SU-DHL-6 (cell line): ENCODE data around the gene ACAD11.

ENCODE experiments used
- EZH2phosphoT487 ChIP-seq: fragments of 200-600 bp; sonication (generic), shearing (Covaris generic); conservative IDR thresholded peaks from 2 replicates; pipeline ENCODE4 v1.6.1; 2018; ENCODE audit warnings: mild to moderate bottlenecking, antibody characterized with exemption, low read length, moderate library complexity, mixed read lengths
- TF ChIP-seq, protein P1 (sequence below): fragments of 200-600 bp; sonication (generic); IDR thresholded peaks from one replicate; pipeline ENCODE4 v1.5.1; 2017; ENCODE audit warnings: antibody characterized with exemption, mild to moderate bottlenecking, low read length, moderate library complexity; ENCODE audit not compliant: insufficient read depth, poor library complexity, severe bottlenecking

DNA sequence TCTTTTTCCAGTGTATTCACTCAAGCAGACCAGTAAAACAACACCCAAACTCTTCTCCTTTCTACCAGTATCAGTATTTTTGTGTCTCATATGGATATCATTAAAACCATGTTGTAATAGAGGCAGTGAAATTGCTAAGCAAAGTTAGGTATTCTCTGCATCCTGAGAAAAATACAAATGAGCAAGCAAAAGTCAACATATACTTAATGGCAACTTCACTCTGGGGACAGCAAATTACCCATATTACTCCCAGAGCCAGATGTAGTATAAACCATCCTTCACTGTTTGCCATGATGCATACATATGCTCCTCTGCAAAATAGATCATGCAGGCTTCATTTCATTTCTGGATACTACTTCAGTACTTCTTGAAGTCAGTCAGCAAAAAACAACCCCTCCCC lies 22.6 kb upstream of the ACAD11 start:
- TF ChIP-seq, protein P1, sequence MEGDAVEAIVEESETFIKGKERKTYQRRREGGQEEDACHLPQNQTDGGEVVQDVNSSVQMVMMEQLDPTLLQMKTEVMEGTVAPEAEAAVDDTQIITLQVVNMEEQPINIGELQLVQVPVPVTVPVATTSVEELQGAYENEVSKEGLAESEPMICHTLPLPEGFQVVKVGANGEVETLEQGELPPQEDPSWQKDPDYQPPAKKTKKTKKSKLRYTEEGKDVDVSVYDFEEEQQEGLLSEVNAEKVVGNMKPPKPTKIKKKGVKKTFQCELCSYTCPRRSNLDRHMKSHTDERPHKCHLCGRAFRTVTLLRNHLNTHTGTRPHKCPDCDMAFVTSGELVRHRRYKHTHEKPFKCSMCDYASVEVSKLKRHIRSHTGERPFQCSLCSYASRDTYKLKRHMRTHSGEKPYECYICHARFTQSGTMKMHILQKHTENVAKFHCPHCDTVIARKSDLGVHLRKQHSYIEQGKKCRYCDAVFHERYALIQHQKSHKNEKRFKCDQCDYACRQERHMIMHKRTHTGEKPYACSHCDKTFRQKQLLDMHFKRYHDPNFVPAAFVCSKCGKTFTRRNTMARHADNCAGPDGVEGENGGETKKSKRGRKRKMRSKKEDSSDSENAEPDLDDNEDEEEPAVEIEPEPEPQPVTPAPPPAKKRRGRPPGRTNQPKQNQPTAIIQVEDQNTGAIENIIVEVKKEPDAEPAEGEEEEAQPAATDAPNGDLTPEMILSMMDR, result no peak
- no peak for TF ChIP-seq EZH2phosphoT487
